Nasal cavity respiratory epithelium epithelial cell of viscerocranial mucosa (primary cell): ENCODE measurements around the gene NPAS1. TPM values are rescaled to one million over a fixed set of nuclear protein-coding genes. Genes with fewer than 3 reads are reported as not detected.

Experiments used
- total RNA-seq: library from RNA; depleted of rRNA; stranded (reverse); fragments of >200 nt; gene quantifications from 2 replicates; pipeline ENCODE4 v1.2.3, GENCODE V29; 2014

NPAS1 gene
- total RNA-seq: 0.28 and 0.34 TPM in 2 replicates

DNA sequence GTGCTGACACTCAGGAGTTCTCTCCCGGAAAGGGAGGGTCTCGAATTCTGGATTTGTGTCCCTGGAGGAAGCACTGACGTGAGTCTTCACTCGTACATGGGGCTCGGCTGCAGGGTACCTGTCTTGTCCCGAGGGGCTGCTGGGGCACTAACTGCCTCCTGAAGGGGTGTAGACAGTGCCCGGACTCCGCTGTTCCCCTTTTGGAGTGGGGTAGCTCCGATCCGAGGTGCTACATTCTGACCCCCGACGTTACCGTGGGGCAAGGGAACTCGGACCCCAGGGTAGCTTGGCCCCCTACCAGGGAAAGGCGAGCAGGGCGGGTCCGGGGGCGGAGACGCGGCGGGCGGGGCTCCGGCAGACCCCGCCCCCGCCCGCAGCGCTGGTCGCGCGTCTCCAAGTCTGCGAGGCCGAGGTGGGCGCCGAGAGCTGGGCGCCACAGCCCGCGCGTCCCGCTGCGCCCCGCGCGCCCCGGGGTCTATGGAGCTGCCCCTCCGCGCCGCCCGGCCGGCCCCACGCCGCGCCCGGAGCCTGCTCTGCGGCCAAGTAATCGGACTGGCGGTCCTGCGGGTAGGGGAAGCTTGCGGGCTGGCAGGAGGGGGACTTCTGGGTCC lies at the start of gene NPAS1:
TSS of gene NPAS1 (plus strand) at position 407 of the 611 bp plus-strand sequence. CDS start 1,211 bp downstream, outside the sequence.

Other genes with a start within 250 kb of the NPAS1 start
- 330 and 503 TPM in 2 replicates for gene SLC1A5, start 231.2 kb upstream of the NPAS1 start, total RNA-seq
- 104 and 109 TPM in 2 replicates for gene AP2S1, start 169.0 kb upstream of the NPAS1 start, total RNA-seq
- 40.3 and 74.0 TPM in 2 replicates for gene ARHGAP35, start 158.8 kb upstream of the NPAS1 start, total RNA-seq
- gene TMEM160, start 28.8 kb downstream of the NPAS1 start, total RNA-seq: 8.6 and 14.0 TPM in 2 replicates
- 4.1 and 14.9 TPM in 2 replicates for gene ZC3H4, start 93.9 kb downstream of the NPAS1 start, total RNA-seq
- 75.3 and 96.0 TPM in 2 replicates for gene SAE1, start 111.0 kb downstream of the NPAS1 start, total RNA-seq
- 8.9 and 9.0 TPM in 2 replicates for gene BBC3, start 211.4 kb downstream of the NPAS1 start, total RNA-seq
- 10.5 and 10.6 TPM in 2 replicates for gene CCDC9, start 236.7 kb downstream of the NPAS1 start, total RNA-seq